Measurements from ENCODE around the gene NUP58.

NUP58 gene

GRCh38 chr13:25378528-25378927, 77.1 kb downstream of the NUP58 start:
- DNase-seq: no peak

DNA sequence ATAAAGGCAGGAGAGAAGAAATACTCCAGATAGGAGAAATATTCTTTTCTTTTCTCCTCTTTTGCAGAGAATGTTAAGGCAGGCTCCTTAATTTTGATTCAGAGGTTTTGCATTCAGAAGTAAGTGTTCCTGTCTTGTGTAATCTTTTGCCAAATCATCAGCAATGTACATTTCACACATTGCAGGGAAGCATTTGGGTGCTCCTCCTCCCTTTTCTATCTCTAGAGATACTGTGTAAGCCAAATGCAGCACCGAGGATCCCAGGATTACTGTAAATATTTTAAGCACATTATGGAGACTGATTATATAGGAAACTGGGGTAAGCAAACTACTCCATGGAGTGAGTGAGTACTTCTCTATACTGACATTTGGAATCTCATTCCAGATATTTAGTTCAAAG, 77.6 kb downstream of the NUP58 start:
- no peak for DNase-seq

DNA sequence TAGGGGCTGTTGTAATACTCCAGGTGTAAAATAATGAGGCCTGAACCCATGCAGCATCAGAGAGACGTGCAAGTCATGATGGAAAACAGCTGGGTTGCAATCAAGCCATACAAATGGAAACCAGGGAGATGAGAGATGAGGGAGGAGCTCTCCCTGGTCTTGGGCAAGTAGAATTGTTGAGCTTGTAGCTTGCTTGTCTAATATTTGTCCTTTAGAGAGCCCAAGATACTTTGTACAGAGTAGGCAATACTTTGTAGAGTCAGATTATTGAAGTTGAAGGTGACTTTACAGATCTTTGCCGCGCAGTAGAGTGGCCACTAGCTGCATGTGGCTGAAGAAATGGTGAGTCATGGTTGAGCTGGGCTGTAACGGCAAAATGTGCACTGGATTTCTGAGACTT, 78.7 kb downstream of the NUP58 start:
- no peak for DNase-seq

DNA sequence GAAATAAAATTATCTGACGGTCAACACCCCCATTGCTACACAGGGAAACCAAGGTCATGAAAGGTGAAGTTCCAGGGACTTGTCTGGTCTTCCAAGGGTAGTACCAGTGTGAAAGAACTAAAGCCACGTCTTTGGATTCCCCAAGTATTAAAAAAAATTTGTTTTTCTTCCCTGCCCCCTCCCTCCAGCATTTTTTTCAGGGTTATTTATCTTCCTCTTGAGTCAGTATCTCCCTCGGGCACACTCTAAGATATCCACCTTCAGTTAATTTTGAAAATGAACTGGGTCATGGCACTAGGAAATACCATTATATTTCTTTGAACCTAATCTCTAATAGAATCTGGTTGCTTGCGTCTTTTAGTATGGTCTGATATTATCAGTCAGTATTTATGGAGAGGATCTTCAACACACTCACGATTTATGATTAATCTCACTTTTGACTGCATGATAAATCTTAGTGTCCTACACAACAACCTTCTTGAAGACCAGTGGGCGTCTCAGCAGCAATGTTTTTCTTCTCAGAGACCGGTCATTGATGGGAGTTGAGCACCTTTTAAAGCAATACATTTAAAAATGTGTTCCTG, 79.4 kb downstream of the NUP58 start:
- no peak for DNase-seq

DNA sequence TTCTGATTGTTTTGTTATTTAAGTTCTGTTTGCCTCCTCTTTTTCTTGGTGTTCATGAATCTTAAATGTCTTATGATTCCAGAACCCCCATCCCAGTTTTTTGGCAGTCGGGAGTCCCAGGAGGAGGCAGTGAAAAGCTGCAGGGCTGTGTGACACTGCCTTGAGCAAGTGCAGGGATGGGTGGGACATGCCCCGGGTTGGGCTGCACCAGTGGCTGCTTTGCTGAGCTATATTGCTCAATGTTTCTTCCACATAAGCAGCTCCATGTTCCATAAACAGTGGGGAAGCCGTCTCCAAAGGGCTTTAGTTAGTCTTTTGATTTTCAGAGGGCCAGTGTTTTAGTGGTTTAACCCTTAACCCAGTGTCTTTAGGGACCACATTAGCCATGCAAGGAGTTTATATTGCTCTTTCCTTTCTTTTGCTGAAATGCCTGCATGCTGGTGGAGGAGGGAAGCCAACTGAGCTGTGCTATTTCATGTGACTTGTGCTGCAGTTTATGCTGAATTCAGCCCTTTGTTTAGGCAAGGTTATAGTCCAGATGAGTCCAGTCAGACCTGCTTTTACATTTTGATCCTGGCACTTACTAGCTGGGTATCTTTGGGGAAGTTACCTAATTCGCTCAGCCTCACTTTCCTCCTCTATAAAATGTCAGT, 83.5 kb downstream of the NUP58 start:
- no peak for DNase-seq

DNA sequence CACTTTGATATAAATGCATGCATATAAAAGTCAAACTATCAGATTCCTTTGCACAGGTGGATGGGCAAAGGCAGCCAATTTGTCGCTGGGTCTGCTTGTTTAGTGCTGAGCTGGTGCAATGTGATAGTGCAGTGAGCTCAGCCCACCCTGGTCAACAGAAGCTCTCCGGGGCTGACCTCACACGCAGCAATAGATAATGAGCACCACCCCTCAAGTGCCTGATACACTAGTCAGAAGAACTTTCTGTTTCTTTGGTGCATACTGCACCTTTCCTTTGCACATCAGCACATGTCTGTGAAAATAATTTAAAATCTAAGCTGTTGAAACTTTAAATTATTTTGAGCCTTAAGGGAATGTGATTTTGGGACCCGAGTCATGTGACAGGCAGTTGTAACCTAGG, 90.5 kb downstream of the NUP58 start:
- no peak for DNase-seq
